HepG2 (cell line): Measurements from ENCODE around the gene CYSRT1. TPM values are rescaled to one million over a fixed set of nuclear protein-coding genes. Genes with fewer than 3 reads are reported as not detected.

ENCODE experiments used
- DMTF1 ChIP-seq: sonication (generic); formaldehyde crosslinking; IDR thresholded peaks from 2 replicates; pipeline ENCODE4 v1.4.0; 2020; ENCODE audit warnings: mild to moderate bottlenecking, missing genetic modification reagents
- FLYWCH1 ChIP-seq: sonication (generic); formaldehyde crosslinking; IDR thresholded peaks from 2 replicates; pipeline ENCODE4 v1.8.1; 2023; ENCODE audit warnings: mild to moderate bottlenecking, missing genetic modification reagents
- GABPB1 ChIP-seq: IDR thresholded peaks from 2 replicates; pipeline ENCODE4 v1.6.1; 2016; ENCODE audit warnings: mild to moderate bottlenecking, missing genetic modification reagents, moderate library complexity, missing compliant biosample characterization
- HDAC2 ChIP-seq: sonication (generic); formaldehyde crosslinking; IDR thresholded peaks from 2 replicates; pipeline ENCODE4 v1.4.0; 2020; ENCODE audit warnings: missing genetic modification reagents
- KDM4B ChIP-seq: sonication (generic); formaldehyde crosslinking; IDR thresholded peaks from 2 replicates; pipeline ENCODE4 v1.4.0; 2020; ENCODE audit warnings: missing genetic modification reagents
- KLF15 ChIP-seq: sonication (generic); formaldehyde crosslinking; IDR thresholded peaks from 2 replicates; pipeline ENCODE4 v1.8.1; 2023; ENCODE audit warnings: borderline replicate concordance, mild to moderate bottlenecking, inconsistent platforms, missing genetic modification reagents, mixed read lengths
- NFKBIZ ChIP-seq: IDR thresholded peaks from 2 replicates; pipeline ENCODE4 v1.6.1; 2018; ENCODE audit warnings: missing genetic modification reagents, missing compliant biosample characterization
- PAX8 ChIP-seq: sonication (generic); formaldehyde crosslinking; IDR thresholded peaks from 2 replicates; pipeline ENCODE4 v1.8.0; 2022; ENCODE audit warnings: mild to moderate bottlenecking, missing genetic modification reagents, borderline replicate concordance
- POGK ChIP-seq: sonication (generic); formaldehyde crosslinking; conservative IDR thresholded peaks from 2 replicates; pipeline ENCODE4 v1.8.0; 2022; ENCODE audit warnings: mild to moderate bottlenecking, moderate library complexity, missing genetic modification reagents
- RAD21 ChIP-seq: fragments of 450-650 bp; formaldehyde crosslinking; IDR thresholded peaks from 2 replicates; pipeline ENCODE4 v1.5.0; 2020; ENCODE audit warnings: mild to moderate bottlenecking
- RXRB ChIP-seq: IDR thresholded peaks from 2 replicates; pipeline ENCODE4 v1.6.1; 2016; ENCODE audit warnings: borderline replicate concordance, missing genetic modification reagents, missing compliant biosample characterization
- SIX1 ChIP-seq: sonication (generic); formaldehyde crosslinking; IDR thresholded peaks from 2 replicates; pipeline ENCODE4 v1.4.0; 2020; ENCODE audit warnings: missing genetic modification reagents, borderline replicate concordance
- ZBTB8A ChIP-seq: sonication (generic); formaldehyde crosslinking; IDR thresholded peaks from 2 replicates; pipeline ENCODE4 v1.4.0; 2020; ENCODE audit warnings: mild to moderate bottlenecking, low read depth, missing genetic modification reagents, borderline replicate concordance
- ZNF280B ChIP-seq: sonication (generic); formaldehyde crosslinking; IDR thresholded peaks from 2 replicates; pipeline ENCODE4 v1.5.0; 2020; ENCODE audit warnings: missing genetic modification reagents, mild to moderate bottlenecking, borderline replicate concordance
- ZNF337 ChIP-seq: sonication (generic); formaldehyde crosslinking; IDR thresholded peaks from 2 replicates; pipeline ENCODE4 v1.5.1; 2020; ENCODE audit warnings: missing genetic modification reagents, low read depth, mild to moderate bottlenecking, borderline replicate concordance
- ZNF468 ChIP-seq: sonication (generic); formaldehyde crosslinking; IDR thresholded peaks from 2 replicates; pipeline ENCODE4 v1.8.0; 2022; ENCODE audit warnings: mild to moderate bottlenecking, moderate library complexity, missing genetic modification reagents
- ZNF580 ChIP-seq: IDR thresholded peaks from 2 replicates; pipeline ENCODE4 v1.6.1; 2016; ENCODE audit warnings: low read depth, borderline replicate concordance
- ZNF704 ChIP-seq: sonication (generic); formaldehyde crosslinking; IDR thresholded peaks from 2 replicates; pipeline ENCODE4 v1.8.1; 2023; ENCODE audit warnings: mild to moderate bottlenecking, inconsistent platforms, moderate library complexity, missing genetic modification reagents, borderline replicate concordance
- ZNF776 ChIP-seq: sonication (generic); formaldehyde crosslinking; IDR thresholded peaks from 2 replicates; pipeline ENCODE4 v1.4.0; 2020; ENCODE audit warnings: mild to moderate bottlenecking, missing genetic modification reagents
- ZSCAN22 ChIP-seq: sonication (generic); formaldehyde crosslinking; IDR thresholded peaks from 2 replicates; pipeline ENCODE4 v1.4.0; 2020; ENCODE audit warnings: mild to moderate bottlenecking, missing genetic modification reagents
- polyA plus RNA-seq, 8 experiments: library from polyadenylated mRNA; depleted of rRNA in 3 of 8; stranded (reverse) in 7 of 8; unstranded in 1 of 8; fragments of >200 nt; fragmentation: Illumina TruSeq in 4 of 8; extraction: Trizol in 4 of 8; gene quantifications; 2 replicates each; pipeline versions ENCODE4 v1.2.1 to v1.2.3, GENCODE V29; 2011 to 2016; ENCODE audit warnings: low read depth in 4 of 8, missing spikeins in 1 of 8, mixed read lengths in 1 of 8; ENCODE audit not compliant: insufficient read depth in 1 of 8
- total RNA-seq, 5 experiments: library from RNA; depleted of rRNA; stranded (reverse); fragments of >200 nt; fragmentation: Illumina TruSeq; extraction: Trizol; gene quantifications; 2 replicates each; pipeline ENCODE4 v1.2.3, GENCODE V29; 2016; ENCODE audit warnings: low read depth in 1 of 5

The CYSRT1 gene
- total and polyA plus RNA-seq, 2 of the 13 experiments (the other 11 are each of a cell fraction or from before 2014, with no cell fraction given): 1.5 to 2.1 TPM

- TF ChIP-seq DMTF1 (CRISPR knock-in tag): no peak
- TF ChIP-seq KLF15: peak; percentile 27; the same call in 1 of the 2 replicates
- TF ChIP-seq ZNF468 (CRISPR knock-in tag): no peak
- TF ChIP-seq RAD21: 0 out of 2 replicates have a peak, but pooled peaks have one; percentile 11
- no peak for TF ChIP-seq FLYWCH1 (CRISPR knock-in tag)
- peak; percentile 73; the same call in 1 of the 2 replicates for TF ChIP-seq ZNF337
- 0 out of 2 replicates have a peak, but pooled peaks have one; percentile 7 for TF ChIP-seq ZNF580 (CRISPR knock-in tag)
- TF ChIP-seq POGK (CRISPR knock-in tag): 0 out of 2 replicates have a peak, but pooled peaks have one; percentile 24
- peak; percentile 54; the same call in 1 of the 2 replicates for TF ChIP-seq ZBTB8A (CRISPR knock-in tag)
- TF ChIP-seq ZNF280B: 0 out of 2 replicates have a peak, but pooled peaks have one; percentile 13
- peak; percentile 21; the same call in 1 of the 2 replicates for TF ChIP-seq HDAC2 (CRISPR knock-in tag)
- TF ChIP-seq ZNF776 (CRISPR knock-in tag): no peak; the same call in 1 of the 2 replicates
- TF ChIP-seq RXRB (CRISPR knock-in tag): peak; percentile 28; the same call in 1 of the 2 replicates
- 0 out of 2 replicates have a peak, but pooled peaks have one; percentile 19 for TF ChIP-seq ZSCAN22 (CRISPR knock-in tag)
- TF ChIP-seq NFKBIZ (CRISPR knock-in tag): no peak
- peak; percentile 87 for TF ChIP-seq GABPB1 (CRISPR knock-in tag)
- 0 out of 2 replicates have a peak, but pooled peaks have one; percentile 41 for TF ChIP-seq PAX8 (CRISPR knock-in tag)
- TF ChIP-seq ZNF704 (CRISPR knock-in tag): 0 out of 2 replicates have a peak, but pooled peaks have one; percentile 68
- no peak for TF ChIP-seq SIX1
- TF ChIP-seq KDM4B (CRISPR knock-in tag): 0 out of 2 replicates have a peak, but pooled peaks have one; percentile 42
These were observed 7.4 kb upstream of the CYSRT1 start (continued) for GRCh38 chr9:137217276-137218211.
